Activated naive CD8-positive, alpha-beta T cell treated with anti-CD3 and anti-CD28 coated beads, Interleukin-2, amount 50 U/mL, for 24 hours (primary cell): ENCODE data around the gene FBN1.

ENCODE experiments used
- ATAC-seq: fragments of 150-1000 bp; cut with Tn5 transposase; one replicate; pipeline ENCODE4 v1.10.0; 2021
- DNase-seq: peaks from one replicate; pipeline ENCODE4 v3.0.0; 2021
- H3K27ac Mint-ChIP-seq: one replicate; pipeline ENCODE4 v1.8.0; 2021; ENCODE audit warnings: mild to moderate bottlenecking, mixed read lengths
- H3K27me3 Mint-ChIP-seq: one replicate; pipeline ENCODE4 v1.8.0; 2021; ENCODE audit warnings: mixed read lengths
- H3K36me3 Mint-ChIP-seq: one replicate; pipeline ENCODE4 v1.8.0; 2021; ENCODE audit warnings: low read depth, mixed read lengths
- H3K4me1 Mint-ChIP-seq: one replicate; pipeline ENCODE4 v1.8.0; 2021; ENCODE audit warnings: mixed read lengths
- H3K4me3 Mint-ChIP-seq: one replicate; pipeline ENCODE4 v1.8.0; 2021; ENCODE audit warnings: mild to moderate bottlenecking, moderate library complexity, mixed read lengths
- H3K9me3 Mint-ChIP-seq: one replicate; pipeline ENCODE4 v1.8.0; 2021; ENCODE audit warnings: mixed read lengths

Gene FBN1

GRCh38 chr15:48493763-48494225, 151.7 kb downstream of the FBN1 start:
- DNase-seq (no peak), ATAC-seq (no peak)
- Mint-ChIP-seq H3K9me3 (no peaks in the 10 kb centered on the region), H3K4me3 (no peak overlapping the region), H3K36me3 (no peaks in the 10 kb centered on the region), H3K4me1 (no peaks in the 10 kb centered on the region), H3K27me3 (no peaks in the 10 kb centered on the region), H3K27ac (no peak overlapping the region)

- no peaks in the 10 kb centered on the region for H3K27me3 Mint-ChIP-seq
- no peak overlapping the region for H3K27ac Mint-ChIP-seq
- H3K36me3 Mint-ChIP-seq = no peaks in the 10 kb centered on the region
- DNase-seq (no peak), ATAC-seq (no peak)
- H3K4me1 Mint-ChIP-seq = no peaks in the 10 kb centered on the region
- no peak overlapping the region for H3K4me3 Mint-ChIP-seq
- no peaks in the 10 kb centered on the region for H3K9me3 Mint-ChIP-seq
These were observed 152.3 kb downstream of the FBN1 start for GRCh38 chr15:48493084-48493762.

- ATAC-seq (no peak), DNase-seq (no peak)
- Mint-ChIP-seq H3K4me1 (no peaks in the 10 kb centered on the region), H3K4me3 (no peak overlapping the region), H3K27ac (no peak overlapping the region), H3K9me3 (no peaks in the 10 kb centered on the region), H3K36me3 (no peaks in the 10 kb centered on the region), H3K27me3 (no peaks in the 10 kb centered on the region)
These were observed 159.3 kb downstream of the FBN1 start for GRCh38 chr15:48486228-48486627.

GRCh38 chr15:48481802-48482201, 163.7 kb downstream of the FBN1 start:
- Mint-ChIP-seq H3K4me1 (no peaks in the 10 kb centered on the region), H3K9me3 (no peaks in the 10 kb centered on the region), H3K36me3 (no peaks in the 10 kb centered on the region), H3K27me3 (no peaks in the 10 kb centered on the region), H3K4me3 (no peak overlapping the region), H3K27ac (no peak overlapping the region)
- ATAC-seq (no peak), DNase-seq (no peak)

GRCh38 chr15:48479751-48480150, 165.8 kb downstream of the FBN1 start:
- Mint-ChIP-seq H3K4me3 (no peak overlapping the region), H3K4me1 (no peaks in the 10 kb centered on the region), H3K27ac (no peak overlapping the region), H3K36me3 (no peaks in the 10 kb centered on the region), H3K9me3 (no peaks in the 10 kb centered on the region), H3K27me3 (no peaks in the 10 kb centered on the region)
- ATAC-seq (no peak), DNase-seq (no peak)

- Mint-ChIP-seq H3K27me3 (no peaks in the 10 kb centered on the region), H3K4me3 (no peak overlapping the region), H3K4me1 (no peaks in the 10 kb centered on the region), H3K9me3 (no peaks in the 10 kb centered on the region), H3K36me3 (no peaks in the 10 kb centered on the region), H3K27ac (no peak overlapping the region)
- ATAC-seq = no peak
- DNase-seq = no peak
These were observed 166.9 kb downstream of the FBN1 start for GRCh38 chr15:48478581-48478980.

GRCh38 chr15:48477795-48478360, 167.6 kb downstream of the FBN1 start:
- Mint-ChIP-seq H3K27me3 (no peaks in the 10 kb centered on the region), H3K36me3 (no peaks in the 10 kb centered on the region), H3K27ac (no peak overlapping the region), H3K9me3 (no peaks in the 10 kb centered on the region), H3K4me3 (no peak overlapping the region), H3K4me1 (no peaks in the 10 kb centered on the region)
- ATAC-seq (no peak), DNase-seq (no peak)

- ATAC-seq (no peak), DNase-seq (no peak)
- H3K9me3 Mint-ChIP-seq = no peaks in the 10 kb centered on the region
- no peak overlapping the region for H3K4me3 Mint-ChIP-seq
- no peak overlapping the region for H3K27ac Mint-ChIP-seq
- no peaks in the 10 kb centered on the region for H3K4me1 Mint-ChIP-seq
- H3K36me3 Mint-ChIP-seq = no peaks in the 10 kb centered on the region
- no peaks in the 10 kb centered on the region for H3K27me3 Mint-ChIP-seq
These were observed 169.7 kb downstream of the FBN1 start for GRCh38 chr15:48475600-48476395.

GRCh38 chr15:48473667-48474066, 171.8 kb downstream of the FBN1 start:
- no peaks in the 10 kb centered on the region for H3K27me3 Mint-ChIP-seq
- no peak for DNase-seq
- H3K4me1 Mint-ChIP-seq = no peaks in the 10 kb centered on the region
- no peak overlapping the region for H3K4me3 Mint-ChIP-seq
- H3K36me3 Mint-ChIP-seq = no peaks in the 10 kb centered on the region
- H3K27ac Mint-ChIP-seq = no peak overlapping the region
- no peak for ATAC-seq
- H3K9me3 Mint-ChIP-seq = no peaks in the 10 kb centered on the region

- H3K9me3 Mint-ChIP-seq = no peaks in the 10 kb centered on the region
- no peaks in the 10 kb centered on the region for H3K4me1 Mint-ChIP-seq
- H3K4me3 Mint-ChIP-seq = no peak overlapping the region
- H3K27me3 Mint-ChIP-seq = no peaks in the 10 kb centered on the region
- no peak overlapping the region for H3K27ac Mint-ChIP-seq
- DNase-seq (no peak), ATAC-seq (no peak)
- no peaks in the 10 kb centered on the region for H3K36me3 Mint-ChIP-seq
These were observed 172.8 kb downstream of the FBN1 start for GRCh38 chr15:48472756-48473155.

GRCh38 chr15:48471073-48471472, 174.4 kb downstream of the FBN1 start:
- no peak for DNase-seq
- Mint-ChIP-seq H3K4me1 (no peaks in the 10 kb centered on the region), H3K27me3 (no peaks in the 10 kb centered on the region), H3K9me3 (no peaks in the 10 kb centered on the region), H3K27ac (no peak overlapping the region), H3K36me3 (no peaks in the 10 kb centered on the region), H3K4me3 (no peak overlapping the region)
- ATAC-seq = no peak

GRCh38 chr15:48470096-48470495, 175.4 kb downstream of the FBN1 start:
- Mint-ChIP-seq H3K36me3 (no peaks in the 10 kb centered on the region), H3K4me3 (no peak overlapping the region), H3K27ac (no peak overlapping the region), H3K9me3 (no peaks in the 10 kb centered on the region), H3K27me3 (no peaks in the 10 kb centered on the region), H3K4me1 (no peaks in the 10 kb centered on the region)
- DNase-seq (no peak), ATAC-seq (no peak)

- ATAC-seq = no peak
- no peak overlapping the region for H3K4me3 Mint-ChIP-seq
- no peaks in the 10 kb centered on the region for H3K9me3 Mint-ChIP-seq
- no peak overlapping the region for H3K27ac Mint-ChIP-seq
- no peaks in the 10 kb centered on the region for H3K4me1 Mint-ChIP-seq
- no peaks in the 10 kb centered on the region for H3K36me3 Mint-ChIP-seq
- DNase-seq = no peak
- no peaks in the 10 kb centered on the region for H3K27me3 Mint-ChIP-seq
These were observed 175.8 kb downstream of the FBN1 start for GRCh38 chr15:48469681-48470080.

GRCh38 chr15:48469271-48469670, 176.2 kb downstream of the FBN1 start:
- no peak overlapping the region for H3K4me3 Mint-ChIP-seq
- no peaks in the 10 kb centered on the region for H3K27me3 Mint-ChIP-seq
- no peaks in the 10 kb centered on the region for H3K36me3 Mint-ChIP-seq
- no peaks in the 10 kb centered on the region for H3K9me3 Mint-ChIP-seq
- DNase-seq = no peak
- no peaks in the 10 kb centered on the region for H3K4me1 Mint-ChIP-seq
- no peak overlapping the region for H3K27ac Mint-ChIP-seq
- no peak for ATAC-seq

- no peaks in the 10 kb centered on the region for H3K4me1 Mint-ChIP-seq
- no peak for DNase-seq
- no peak for ATAC-seq
- no peaks in the 10 kb centered on the region for H3K27me3 Mint-ChIP-seq
- no peaks in the 10 kb centered on the region for H3K9me3 Mint-ChIP-seq
- no peak overlapping the region for H3K4me3 Mint-ChIP-seq
- no peaks in the 10 kb centered on the region for H3K36me3 Mint-ChIP-seq
- no peak overlapping the region for H3K27ac Mint-ChIP-seq
These were observed 177.7 kb downstream of the FBN1 start for GRCh38 chr15:48467801-48468200.
